ENCODE results near the gene SOX6.

Gene SOX6

GRCh38 chr11:16352707-16353106, 3.6 kb downstream of the SOX6 start:
- no peak for TF ChIP-seq CTCF (IDR thresholded peaks at IDR 0.05; ENCODE audit: low read depth, low read length)
- no peak overlapping the region for H3K4me3 ChIP-seq (ENCODE audit: low read depth, low read length)

DNA sequence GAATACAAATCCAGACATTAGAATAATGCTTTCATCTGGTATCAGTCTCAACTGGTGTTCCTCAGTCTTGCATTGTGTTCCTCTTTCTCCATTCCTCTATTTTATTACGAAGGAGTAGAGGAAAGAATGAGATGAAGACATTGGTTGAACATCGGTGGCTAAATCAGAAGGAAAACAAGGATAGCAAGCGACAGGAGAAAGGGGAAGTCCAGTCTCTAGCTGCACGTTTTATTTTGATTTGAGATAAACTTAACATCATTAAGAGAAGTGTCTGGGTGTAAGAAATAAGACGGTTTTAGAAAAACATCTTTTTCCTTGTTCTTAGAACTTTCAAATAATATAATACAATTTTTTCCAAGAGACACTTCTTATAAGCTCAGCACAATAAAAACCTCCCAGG, 6.2 kb downstream of the SOX6 start:
- TF ChIP-seq CTCF (IDR thresholded peaks at IDR 0.05; ENCODE audit: low read depth, low read length), result no peak
- H3K4me3 ChIP-seq (ENCODE audit: low read depth, low read length), result no peak overlapping the region

GRCh38 chr11:16347928-16348685, 8.2 kb downstream of the SOX6 start:
- no peak for TF ChIP-seq CTCF (IDR thresholded peaks at IDR 0.05; ENCODE audit: low read depth, low read length)
- no peak overlapping the region for H3K4me3 ChIP-seq (ENCODE audit: low read depth, low read length)

GRCh38 chr11:16346975-16347374, 9.4 kb downstream of the SOX6 start:
- H3K4me3 ChIP-seq (ENCODE audit: low read depth, low read length), result no peak overlapping the region
- no peak for TF ChIP-seq CTCF (IDR thresholded peaks at IDR 0.05; ENCODE audit: low read depth, low read length)

- TF ChIP-seq CTCF (IDR thresholded peaks at IDR 0.05; ENCODE audit: low read depth, low read length), result no peak
- H3K4me3 ChIP-seq (ENCODE audit: low read depth, low read length), result no peak overlapping the region
Measured at GRCh38 chr11:16341853-16342252, 14.5 kb downstream of the SOX6 start.

DNA sequence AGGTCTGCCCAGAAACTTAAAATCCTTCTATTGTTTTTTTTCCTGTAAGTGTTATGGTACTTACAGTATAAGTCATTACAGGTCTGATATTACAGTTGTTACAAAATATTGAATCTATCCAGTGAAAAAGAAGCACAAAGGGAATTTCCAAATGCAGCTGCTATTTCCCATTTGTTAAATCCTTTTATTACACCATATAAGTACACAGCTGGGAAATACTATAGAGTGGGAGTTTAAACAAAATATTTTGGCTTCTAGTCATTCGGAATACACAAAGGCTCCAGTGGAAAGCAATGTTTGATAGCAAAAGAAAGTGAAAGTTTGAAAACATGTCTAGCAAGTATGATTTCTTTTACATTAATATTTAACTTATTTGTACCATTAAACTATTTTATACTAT, 18.0 kb downstream of the SOX6 start:
- no peak for TF ChIP-seq CTCF (IDR thresholded peaks at IDR 0.05; ENCODE audit: low read depth, low read length)
- H3K4me3 ChIP-seq (ENCODE audit: low read depth, low read length), result no peak overlapping the region

DNA sequence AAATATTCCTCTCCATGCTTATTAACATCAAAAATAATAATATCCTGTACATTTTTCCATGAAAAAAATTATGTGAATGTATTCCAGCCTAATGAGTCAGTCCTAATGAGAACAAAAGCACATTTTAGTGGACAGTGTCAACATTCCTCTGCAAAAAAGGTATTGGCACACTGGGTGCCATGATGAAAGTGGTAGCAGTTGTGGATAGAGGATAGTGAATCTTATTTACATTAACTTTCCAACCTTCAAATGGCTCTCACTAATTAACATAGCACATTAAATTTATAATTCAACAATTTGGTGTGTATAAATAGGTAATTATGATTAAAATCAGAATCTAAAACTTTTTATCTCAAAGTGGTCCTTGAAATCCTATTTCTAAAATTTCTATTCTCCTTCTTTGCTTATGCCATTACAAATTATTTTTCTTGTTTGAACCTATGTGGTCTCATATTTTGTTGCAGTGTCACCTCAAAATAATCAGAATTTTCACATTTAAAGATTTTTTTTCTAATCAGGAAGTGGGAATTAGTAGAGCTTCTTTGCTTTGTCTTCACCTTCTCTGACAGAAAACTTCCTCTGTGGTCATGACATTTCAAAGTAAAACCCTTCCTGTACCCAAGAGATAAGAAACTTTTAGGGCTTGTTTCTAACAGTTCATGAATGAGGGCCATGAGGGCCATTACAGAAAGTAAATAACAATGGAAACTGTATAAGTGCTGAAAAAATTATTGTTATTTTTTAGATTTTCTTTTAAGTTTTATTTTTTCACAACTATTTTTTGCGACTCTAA, 18.7 kb downstream of the SOX6 start:
- TF ChIP-seq CTCF (IDR thresholded peaks at IDR 0.05; ENCODE audit: low read depth, low read length), result no peak

More for the DNA sequence above, 18.7 kb downstream of the SOX6 start:
- no peak overlapping the region for H3K4me3 ChIP-seq (ENCODE audit: low read depth, low read length)

All from WI38 (cell line).